HG03378 (cell line): ENCODE results near the gene RNF151.
"Not testable (repeated sequence)": the region's sequence is repeated elsewhere in the genome, so short reads cannot be mapped to it uniquely, and the experiment has no call there.

Source experiments
- ATAC-seq: cut with Tn5 transposase; IDR thresholded peaks from one replicate; pipeline ENCODE4 v1.9.1; 2021; ENCODE audit warnings: mild to moderate bottlenecking, moderate library complexity; ENCODE audit not compliant: unreplicated experiment

The RNF151 gene, protein sequence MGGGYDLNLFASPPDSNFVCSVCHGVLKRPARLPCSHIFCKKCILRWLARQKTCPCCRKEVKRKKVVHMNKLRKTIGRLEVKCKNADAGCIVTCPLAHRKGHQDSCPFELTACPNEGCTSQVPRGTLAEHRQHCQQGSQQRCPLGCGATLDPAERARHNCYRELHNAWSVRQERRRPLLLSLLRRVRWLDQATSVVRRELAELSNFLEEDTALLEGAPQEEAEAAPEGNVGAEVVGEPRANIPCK

DNA sequence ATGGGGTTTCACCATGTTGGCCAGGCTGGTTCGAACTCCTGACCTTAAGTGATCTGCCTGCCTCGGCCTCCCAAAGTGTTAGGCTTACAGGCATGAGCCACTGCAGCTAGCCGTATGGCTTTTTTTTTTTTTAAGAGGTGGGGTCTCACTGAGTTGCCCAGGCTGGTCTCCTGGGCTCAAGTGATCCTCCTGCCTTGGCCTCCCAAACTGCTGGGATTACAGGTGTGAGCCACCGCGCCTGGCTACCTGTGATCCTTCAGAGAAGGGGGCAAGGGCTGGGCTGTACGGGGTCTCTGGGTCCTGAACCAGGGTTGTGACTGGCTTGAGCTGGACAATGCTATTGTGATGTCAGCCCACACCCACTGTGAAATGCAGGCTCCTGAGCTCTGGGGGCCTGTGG lies at the start of gene RNF151:
RNF151 (plus strand) TSS at position 397 of the 400 bp plus-strand sequence. CDS start 26 bp downstream, outside the sequence.
- no peak for ATAC-seq

DNA sequence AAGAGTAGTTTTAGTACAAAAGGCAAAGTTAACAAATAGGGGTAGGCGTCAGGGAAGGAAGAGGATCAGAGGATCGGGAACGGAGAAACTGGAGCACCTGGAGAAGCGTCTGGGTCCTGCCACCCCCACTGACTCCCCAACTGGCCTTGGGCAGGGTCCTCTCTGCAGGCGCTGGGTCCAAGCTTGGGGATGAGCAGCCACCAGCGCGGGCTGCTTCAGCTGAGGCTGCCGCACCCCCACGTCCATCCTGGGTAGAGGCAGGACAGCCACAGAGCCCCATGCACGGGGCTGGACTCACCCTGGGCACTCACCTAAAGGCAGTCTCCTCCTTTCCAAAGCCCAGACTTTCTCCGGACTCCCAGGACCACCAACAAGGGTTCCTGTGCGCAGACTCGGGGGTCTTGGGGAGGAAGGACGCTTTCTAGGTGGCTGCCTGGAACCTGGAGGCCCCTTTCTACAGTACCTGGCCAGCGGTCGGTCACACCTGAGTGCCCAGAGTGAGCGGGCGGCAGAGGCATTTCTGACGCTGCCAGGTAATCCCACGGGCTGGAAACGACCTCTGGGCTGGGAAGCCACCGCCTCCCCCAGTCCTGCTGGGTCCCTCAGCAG lies 49.5 kb upstream of the RNF151 start:
- ATAC-seq = no peak

DNA sequence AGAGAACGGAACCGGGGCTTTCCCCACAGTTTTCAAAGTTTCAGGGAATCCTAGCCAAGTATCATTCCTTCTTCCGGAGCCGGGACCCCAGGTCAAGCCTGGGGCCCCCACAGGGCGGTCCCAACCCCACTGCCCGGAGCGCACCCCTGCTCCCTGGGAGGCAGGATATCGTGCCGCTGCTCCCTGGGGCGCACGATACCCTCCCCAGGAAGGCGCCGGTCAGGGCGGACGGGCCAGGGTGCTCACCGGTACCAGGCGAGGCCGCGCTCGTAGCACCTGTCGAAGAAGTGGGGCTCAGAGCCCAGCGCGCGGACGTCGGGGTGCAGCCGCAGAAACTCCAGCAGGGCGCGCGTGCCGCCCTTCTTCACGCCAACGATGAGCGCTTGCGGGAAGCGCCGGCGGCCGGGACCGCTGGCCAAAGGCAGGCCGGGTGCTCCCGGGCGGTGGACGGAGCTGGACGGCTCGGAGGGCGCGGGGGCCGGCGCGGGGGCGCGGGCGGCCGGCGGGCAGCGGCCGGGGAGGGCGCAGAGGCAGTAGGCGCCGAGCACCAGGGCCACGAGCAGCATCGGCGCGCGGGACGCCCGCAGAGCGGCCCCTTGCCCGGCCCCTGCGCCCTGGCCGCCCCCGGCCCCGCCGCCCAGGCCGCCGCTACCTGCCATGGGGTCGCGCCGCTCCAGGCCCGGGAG lies 48.8 kb upstream of the RNF151 start:
- ATAC-seq = no peak

DNA sequence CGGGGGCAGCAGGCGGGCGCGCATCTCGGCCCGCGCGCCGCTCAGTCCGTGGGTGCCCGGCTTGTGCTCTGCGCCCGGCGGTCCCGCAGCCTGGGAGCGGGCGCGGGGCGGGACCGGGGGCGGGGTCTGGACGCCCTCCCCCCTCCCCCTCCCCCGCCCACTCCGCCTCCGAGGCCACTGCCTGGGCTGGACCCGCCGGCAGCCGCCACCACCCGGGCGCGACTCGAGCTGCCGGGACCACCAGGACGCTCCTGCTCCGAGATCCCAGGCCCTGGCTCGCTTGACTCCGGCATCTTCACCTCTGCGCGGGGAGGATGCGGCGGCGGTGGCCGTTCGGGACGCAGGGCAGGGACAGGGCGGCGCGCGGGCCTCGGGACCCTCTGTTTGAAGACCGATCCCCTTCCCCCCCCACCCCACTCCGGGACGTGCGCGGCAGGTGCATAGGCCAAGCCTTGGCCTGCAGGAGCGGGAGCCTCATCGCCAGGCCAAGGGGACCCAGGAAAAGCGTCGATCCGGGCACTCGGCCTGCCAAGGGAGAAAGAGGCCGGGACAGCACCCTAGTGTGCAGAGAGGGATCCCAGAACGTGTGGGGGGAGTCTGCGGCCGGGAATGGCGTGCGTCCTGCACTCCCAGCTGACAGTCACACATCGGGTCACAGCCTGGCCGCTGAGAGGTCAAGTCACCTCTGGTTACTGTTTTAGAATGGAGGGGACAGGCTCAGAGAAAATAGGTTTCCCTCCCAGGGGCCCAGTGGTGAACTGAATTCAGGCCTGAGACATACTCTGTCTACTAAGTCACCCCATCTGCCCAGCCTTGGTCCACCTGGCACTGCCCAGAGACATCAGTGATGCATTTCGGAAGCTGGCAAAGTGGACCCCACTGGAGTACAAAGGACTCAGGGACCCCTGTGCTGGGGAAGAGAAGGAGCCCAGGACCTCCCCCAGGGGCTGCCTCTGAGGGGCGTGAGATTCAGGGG lies 48.0 kb upstream of the RNF151 start, which contains the start of gene HS3ST6:
HS3ST6 (minus strand) TSS at position 65 of the 976 bp plus-strand sequence. CDS start 92 bp downstream, outside the sequence.
- ATAC-seq = no peak

DNA sequence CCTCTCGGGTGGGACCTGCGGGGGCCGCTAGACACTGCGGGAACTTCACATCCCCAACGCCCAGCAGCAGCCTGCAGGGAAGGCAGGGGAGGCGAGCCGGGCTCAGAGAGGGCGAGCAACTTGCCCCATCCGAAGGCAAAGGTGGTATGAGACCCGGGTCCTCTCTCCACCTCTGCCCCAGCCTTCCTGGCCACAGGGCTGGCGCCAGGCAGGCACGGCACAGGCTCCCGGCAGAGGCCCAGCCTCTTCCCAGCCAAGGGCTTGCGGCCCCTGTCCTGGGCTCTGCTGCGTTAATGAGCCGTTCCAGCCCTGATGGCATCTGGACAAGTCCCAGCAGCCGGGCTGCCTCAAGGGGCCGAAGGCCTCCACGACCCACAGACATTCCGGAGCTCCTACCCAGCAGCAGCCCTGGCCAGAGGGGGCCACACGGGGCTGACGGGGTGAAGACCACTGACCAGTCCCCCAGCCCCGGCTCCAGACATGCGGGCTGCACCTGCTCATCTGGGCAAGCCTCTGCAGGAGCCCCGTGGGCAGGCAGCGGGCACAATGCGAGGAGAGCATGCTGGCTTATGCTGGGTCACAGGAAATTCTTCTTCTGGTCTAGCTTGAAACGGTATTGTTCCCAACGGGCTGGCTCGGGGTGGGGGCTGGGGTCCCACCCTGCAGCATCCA lies 47.2 kb upstream of the RNF151 start:
- ATAC-seq = no peak

DNA sequence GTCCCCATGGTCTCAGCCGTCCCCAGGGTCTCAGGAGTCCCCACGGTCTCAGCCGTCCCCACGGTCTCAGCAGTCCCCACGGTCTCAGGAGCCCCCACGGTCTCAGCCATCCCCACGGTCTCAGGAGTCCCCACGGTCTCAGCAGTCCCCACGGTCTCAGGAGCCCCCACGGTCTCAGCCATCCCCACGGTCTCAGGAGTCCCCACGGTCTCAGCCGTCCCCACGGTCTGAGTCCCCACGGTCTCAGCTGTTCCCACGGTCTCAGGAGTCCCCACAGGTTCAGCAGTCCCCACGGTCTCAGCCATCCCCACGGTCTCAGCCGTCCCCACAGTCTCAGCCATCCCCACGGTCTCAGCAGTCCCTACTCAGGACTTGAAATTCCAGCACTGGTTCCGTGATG lies 46.5 kb upstream of the RNF151 start:
- ATAC-seq = not testable (repeated sequence)

DNA sequence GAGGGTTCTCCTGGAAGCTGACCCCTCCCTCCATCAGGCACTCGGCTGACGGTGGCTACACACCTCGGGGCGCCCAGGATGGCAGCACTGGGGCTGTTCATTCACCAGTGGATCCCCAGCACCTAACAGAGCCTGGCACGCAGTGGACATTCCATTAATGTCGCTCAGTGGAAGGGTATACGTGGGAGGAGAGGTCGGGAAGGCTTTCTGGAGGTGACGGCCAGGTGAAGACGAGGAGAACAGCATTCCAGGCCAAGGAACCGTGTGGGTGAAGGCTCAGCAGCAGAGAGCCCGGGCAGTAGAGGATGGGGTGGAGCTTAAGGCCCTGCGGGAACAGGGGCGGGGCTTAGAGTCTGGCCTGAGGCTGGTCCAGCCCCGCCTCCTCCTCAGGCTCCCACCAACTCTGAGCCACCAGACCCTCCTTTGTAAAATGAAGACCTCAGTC lies 45.9 kb upstream of the RNF151 start:
- no peak for ATAC-seq

DNA sequence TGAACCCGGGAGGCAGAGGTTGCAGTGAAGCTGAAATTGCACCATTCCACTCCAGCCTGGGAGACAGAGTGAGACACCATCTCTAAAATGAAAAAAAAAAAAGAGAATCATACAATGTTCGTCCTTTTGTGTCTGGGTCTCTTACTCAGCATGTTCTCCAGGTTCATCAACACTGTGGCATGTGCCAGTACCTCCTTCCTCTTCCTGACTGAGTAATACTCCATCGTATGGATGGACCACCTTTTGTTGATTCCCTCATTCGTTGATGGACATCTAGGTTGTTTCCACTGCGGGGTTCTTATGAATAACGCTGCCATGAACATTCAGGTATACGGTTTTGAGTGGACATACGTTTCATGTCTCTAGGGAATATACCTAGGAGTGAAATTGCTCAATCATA lies 44.3 kb upstream of the RNF151 start:
- no peak for ATAC-seq

DNA sequence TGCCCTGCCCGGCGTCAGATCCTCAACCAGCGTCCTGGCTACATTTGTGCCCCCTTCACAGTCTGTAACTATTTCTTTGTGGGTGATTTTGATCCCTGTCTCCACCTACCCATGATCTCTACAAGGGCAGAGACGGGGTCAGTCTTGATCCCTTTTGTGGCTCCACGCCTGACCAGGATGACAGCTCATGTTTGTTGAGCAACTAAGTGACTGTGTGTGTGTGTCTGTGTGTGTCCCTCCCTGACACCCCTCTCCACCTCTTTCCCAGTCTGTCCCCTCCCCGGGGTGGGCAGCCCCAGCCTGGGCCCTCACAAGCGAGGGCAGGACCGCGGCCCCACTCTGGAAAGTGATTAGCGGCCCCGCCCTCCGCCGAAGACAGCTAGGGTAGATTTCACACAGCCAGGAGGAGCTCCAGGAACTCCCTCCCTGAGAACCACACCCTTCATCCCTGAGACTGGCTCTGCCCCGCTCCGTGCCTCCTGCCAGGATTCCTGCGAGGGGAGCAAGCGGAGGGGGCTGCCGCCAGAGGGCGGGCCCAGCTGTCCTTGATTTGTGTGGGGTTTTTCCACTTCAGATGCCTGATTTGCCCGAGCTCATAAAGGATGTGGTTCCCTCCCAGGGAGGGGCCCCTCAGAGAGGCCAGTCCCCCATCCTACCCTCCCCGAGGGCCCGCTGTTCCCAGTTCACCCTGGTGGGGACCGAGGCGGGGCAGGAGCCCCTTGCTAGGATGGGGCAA lies 43.2 kb upstream of the RNF151 start:
- no peak for ATAC-seq

DNA sequence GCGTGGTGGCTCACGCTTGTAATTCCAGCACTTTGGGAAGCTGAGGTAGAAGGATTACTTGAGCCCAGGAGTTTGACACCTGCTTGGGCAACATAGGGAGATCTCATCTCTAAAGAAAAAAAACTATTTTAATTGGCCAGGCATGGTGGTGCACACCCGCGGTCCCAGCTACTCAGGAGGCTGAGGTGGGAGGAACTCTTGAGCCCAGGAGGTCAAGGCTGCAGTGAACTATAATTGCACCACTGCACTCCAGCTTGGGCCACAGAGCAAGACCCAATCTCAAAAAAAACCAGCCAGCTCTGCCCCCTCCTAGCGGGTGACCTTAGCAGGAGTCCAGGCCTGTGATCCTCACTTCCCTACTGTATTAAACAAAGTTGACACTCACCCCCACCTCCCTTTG lies 42.6 kb upstream of the RNF151 start:
- ATAC-seq = no peak

DNA sequence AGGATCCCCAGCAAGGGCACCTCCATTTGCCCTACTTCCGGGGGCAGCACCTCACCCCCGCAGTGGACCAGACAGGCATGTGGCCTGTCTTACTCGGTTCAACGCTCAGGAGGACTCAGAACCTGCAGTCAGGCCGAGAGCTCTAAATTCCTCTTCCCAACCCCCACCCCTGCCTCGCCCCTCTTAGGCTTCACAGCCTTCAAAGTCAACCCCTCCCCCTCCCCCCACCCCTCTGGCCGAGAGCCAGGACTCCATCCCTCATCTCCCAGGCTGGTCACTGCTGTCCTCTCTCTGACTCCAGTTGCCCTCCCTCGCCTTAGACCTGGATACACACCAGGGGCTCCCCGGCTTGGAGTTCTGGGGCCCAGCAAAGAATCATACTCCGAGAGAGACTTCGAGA lies 40.4 kb upstream of the RNF151 start:
- ATAC-seq = no peak

DNA sequence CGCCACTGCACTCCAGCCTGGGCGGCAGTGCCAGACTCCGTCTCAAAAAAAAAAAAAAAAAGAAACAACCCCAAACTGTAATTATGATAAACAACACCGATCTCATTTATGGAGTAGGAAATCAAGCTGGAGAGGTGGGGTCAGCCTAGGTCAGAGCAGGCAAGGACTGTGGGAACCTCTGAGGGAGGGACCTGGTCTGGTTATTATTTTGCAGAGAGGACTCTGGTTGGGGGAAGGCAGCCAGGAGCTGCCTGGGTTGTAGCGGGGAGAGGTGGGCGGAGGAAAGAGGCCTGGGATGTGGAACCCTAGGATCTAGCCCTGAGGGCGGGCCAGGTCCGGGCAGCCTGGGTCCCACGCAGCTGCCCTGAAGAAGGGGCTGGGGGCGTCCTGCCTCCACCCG lies 37.6 kb upstream of the RNF151 start:
- no peak for ATAC-seq

DNA sequence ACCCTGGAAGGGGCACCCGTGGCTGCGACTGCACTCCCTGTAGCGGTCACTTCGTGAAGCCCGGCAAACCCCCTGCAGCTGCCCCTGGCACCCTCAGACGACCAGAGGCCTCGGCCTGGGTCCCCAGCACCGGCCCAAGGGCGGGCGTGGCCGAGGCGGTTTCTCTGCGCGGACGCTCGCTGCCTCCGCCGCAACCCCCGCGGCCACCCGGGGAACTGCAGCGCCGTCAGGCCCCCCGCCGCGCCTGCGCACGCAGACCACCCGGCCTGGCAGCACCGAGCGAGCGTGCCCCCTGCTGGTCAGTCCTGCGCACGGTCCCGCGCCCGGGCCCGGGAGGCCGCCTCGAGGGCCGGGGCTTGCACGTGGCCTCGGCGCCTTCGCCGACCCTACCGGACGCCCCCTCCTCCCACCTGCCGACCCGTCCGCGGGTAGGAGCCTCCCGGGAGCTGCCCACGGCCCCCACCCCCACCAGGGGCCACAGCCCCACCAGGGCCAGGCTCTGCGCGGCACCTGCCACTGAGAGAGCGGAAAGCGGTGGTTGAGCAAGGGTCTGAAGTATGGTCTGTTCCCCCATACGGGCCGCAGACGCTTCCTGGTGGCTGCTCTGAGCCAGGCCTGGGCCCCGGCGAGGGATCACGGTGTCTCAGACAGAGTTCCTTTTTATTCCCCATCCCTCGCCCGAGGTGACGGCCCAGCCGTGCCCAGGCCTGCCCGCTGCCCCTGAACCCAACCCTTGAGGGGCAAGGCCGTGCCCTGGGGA lies 36.9 kb upstream of the RNF151 start:
- peak; percentile 66 for ATAC-seq

DNA sequence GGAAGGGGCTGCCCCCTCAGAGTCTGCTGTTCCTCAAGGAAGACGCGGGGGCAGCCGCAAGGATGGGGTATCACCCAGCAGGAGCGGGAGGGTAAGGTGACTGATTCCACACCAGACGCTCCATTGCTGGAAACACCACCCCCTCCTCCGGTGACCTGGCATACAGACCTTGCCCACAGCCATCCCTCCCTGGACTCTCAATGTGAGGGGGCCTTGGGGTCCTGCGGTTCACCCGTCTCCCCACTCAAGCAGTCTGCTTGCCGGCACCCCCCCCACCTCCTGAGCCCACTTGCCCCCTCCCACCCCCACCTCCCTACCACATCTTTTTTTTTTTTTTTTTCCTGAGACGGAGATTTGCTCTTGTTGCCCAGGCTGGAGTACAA lies 36.3 kb upstream of the RNF151 start:
- no peak for ATAC-seq

DNA sequence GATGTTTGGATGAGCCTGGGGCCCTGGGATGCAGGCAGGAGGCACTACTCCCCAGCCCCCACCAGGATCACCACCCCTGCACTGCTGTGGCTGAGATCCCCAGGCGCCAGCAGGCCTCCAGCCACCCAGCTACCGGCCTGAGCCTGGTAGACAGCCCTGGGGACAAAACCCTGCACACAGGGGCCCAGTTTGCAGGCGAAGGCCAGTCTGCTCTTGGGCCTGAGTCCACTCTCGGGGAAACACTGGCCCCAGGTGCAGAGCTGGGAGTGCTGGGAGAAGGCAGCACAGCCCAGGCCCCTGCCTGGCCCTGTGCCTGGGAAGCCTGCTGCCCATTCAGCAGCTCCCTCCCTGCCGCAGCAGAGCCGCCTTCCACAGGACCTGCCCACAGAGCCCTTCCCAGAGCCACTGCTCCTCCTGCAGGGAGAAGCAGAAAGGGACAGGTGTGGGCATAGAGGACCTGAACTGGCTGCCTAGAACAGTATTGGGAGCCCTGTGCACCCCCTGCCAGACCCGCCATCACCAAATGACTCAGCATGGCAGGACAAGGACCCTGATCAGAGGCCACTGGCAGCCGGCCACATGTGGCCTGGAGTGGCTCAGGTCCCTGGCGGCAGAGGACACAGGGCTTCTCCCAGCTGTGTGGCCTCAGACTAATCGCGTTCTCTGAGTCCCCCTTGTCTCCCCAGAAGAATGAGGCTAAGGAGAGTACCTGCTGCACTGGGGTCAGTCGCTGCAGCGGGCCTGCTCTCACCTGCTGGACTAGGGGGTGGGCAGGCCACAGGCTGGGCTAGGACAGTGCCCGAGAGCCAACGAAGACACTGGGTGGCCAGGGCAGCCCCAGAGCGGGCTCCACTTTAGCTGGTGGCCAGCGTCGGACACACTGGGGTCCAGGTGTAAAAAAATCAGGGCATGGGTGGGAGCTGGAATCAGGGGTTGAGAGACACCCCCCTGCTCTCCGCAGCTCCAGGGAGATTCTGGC lies 34.3 kb upstream of the RNF151 start:
- ATAC-seq = no peak

DNA sequence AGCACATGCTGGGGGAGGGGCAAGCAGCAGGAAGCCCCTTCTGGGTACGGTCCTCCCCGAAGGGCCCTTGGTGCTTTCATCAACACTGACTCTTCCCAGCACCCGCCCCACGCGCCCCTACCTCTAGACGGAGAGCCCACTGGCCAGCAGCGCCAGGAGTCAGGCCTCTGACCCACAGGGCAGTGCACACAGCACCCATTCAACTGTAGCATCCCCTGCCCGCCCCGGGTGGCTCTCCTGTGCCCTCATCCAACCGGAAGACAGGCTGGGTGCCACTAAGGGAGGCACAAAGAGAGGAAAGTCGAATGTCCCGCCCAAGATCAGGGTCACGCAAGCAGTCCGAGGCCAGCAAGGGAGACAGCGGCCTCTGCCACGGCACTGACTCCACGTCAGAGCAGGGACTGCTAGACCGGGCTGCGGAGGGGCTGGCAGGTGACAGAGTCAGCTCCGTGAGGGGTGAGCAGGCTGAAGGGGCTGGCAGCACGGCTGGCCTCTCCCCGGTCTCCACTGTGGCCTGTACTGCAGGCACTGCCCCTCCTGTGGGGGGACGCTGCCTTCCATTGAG lies 33.5 kb upstream of the RNF151 start:
- ATAC-seq = no peak

DNA sequence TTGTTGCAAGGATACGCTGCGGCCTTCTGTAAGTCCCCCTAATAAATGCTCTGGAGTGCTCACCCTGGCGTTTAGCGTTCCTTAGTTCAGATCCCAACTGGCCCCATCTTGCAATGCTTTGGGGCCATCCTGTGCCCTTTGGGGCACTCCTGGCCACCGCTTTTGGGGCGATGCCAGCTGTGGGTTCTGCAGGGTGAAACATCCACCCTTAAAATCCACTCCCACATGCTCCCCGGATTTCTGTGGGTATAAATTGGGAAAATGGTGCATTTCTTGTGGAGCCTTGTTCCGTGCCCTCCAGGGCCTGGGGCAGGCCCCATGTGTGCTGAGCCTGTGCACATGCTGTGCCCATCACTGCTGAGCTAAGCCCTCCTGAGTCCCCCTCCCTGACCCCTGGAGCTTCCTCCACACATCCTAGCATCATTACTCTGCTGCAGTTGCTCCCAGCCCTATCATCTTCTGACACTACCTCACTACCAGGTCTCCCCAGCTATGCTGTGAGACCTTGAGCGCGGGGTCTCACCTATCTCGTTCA lies 29.6 kb upstream of the RNF151 start:
- ATAC-seq = no peak
